Esophagus muscularis mucosa (tissue), 4 donors: ENCODE measurements around the gene NEDD9. TPM values are rescaled to one million over a fixed set of nuclear protein-coding genes. Genes with fewer than 3 reads are reported as not detected.

ENCODE experiments used
- DNase-seq: peaks from one replicate; pipeline ENCODE4 v3.0.0-alpha.2; 2017; ENCODE audit errors: extremely low spot score
- H3K27ac ChIP-seq, 4 donors: fragments of 200-600 bp; sonication (generic); replicated peaks in 1 of 4; 1 replicate in 3 of 4; 2 replicates in 1 of 4; pipeline ENCODE4 v1.5.1; 2016 to 2019; ENCODE audit warnings: mild to moderate bottlenecking in 1 of 4
- H3K27me3 ChIP-seq, 4 donors: fragments of 200-600 bp; sonication (generic); one replicate each; pipeline versions ENCODE4 v1.5.1 to v1.6.0; 2016 to 2019
- H3K36me3 ChIP-seq, 4 donors: fragments of 200-600 bp; sonication (generic); one replicate each; pipeline ENCODE4 v1.5.1; 2016 to 2019
- H3K4me1 ChIP-seq, 4 donors: fragments of 200-600 bp; sonication (generic); one replicate each; pipeline ENCODE4 v1.5.1; 2016 to 2019
- H3K4me3 ChIP-seq, 4 donors: fragments of 200-600 bp; sonication (generic); 1 replicate in 2 of 4; 2 replicates in 2 of 4; pipeline ENCODE4 v1.5.1; 2016 to 2019; ENCODE audit warnings: mild to moderate bottlenecking in 4 of 4, moderate library complexity in 1 of 4
- H3K9me3 ChIP-seq, 4 donors: fragments of 200-600 bp; sonication (generic); 1 replicate in 3 of 4; 2 replicates in 1 of 4; pipeline ENCODE4 v1.5.1; 2016 to 2019
- EP300 ChIP-seq: sonication (generic); formaldehyde crosslinking; IDR thresholded peaks from one replicate; pipeline ENCODE4 v1.6.1; 2017; ENCODE audit warnings: antibody characterized with exemption
- POLR2A ChIP-seq: fragments of 450-650 bp; IDR thresholded peaks from one replicate; pipeline ENCODE4 v1.6.1; 2017; ENCODE audit warnings: antibody characterized with exemption, moderate library complexity, mild to moderate bottlenecking, low read depth
- POLR2AphosphoS5 ChIP-seq, 2 donors: sonication (generic); formaldehyde crosslinking; IDR thresholded peaks; one replicate each; pipeline ENCODE4 v1.6.1; 2017; ENCODE audit warnings: antibody characterized with exemption in 2 of 2
- WGBS: methylation state at CpG from one replicate; pipeline ENCODE4 v1.1.5; 2018; 5-methylcytosine and 5-hydroxymethylcytosine counted together
- intact Hi-C: fragments of 100-400 bp; cut with DNase I; formaldehyde crosslinking; loops from one replicate; pipeline ENCODE4 v1.15.1; 2023
- total RNA-seq, 4 donors: library from RNA; depleted of rRNA; stranded (reverse); fragments of >200 nt; gene quantifications; one replicate each; pipeline versions ENCODE4 v1.1.0 to v1.2.1, GENCODE V29; 2016
- TF ChIP-seq, protein P1 (sequence below), 3 experiments: fragments of 200-600 bp in 2 of 3; fragments of 450-650 bp in 1 of 3; sonication (generic) in 2 of 3; IDR thresholded peaks; one replicate each; pipeline ENCODE4 v1.5.1; 2017 to 2019; ENCODE audit warnings: antibody characterized with exemption in 3 of 3, mild to moderate bottlenecking in 2 of 3, moderate library complexity in 1 of 3

The NEDD9 gene
- total RNA-seq, 4 donors from 2014 or later, result 18.3 to 47.2 (median 32.9) TPM

GRCh38 chr6:11187301-11187700, 45.2 kb downstream of the NEDD9 start:
- TF ChIP-seq, protein P1, sequence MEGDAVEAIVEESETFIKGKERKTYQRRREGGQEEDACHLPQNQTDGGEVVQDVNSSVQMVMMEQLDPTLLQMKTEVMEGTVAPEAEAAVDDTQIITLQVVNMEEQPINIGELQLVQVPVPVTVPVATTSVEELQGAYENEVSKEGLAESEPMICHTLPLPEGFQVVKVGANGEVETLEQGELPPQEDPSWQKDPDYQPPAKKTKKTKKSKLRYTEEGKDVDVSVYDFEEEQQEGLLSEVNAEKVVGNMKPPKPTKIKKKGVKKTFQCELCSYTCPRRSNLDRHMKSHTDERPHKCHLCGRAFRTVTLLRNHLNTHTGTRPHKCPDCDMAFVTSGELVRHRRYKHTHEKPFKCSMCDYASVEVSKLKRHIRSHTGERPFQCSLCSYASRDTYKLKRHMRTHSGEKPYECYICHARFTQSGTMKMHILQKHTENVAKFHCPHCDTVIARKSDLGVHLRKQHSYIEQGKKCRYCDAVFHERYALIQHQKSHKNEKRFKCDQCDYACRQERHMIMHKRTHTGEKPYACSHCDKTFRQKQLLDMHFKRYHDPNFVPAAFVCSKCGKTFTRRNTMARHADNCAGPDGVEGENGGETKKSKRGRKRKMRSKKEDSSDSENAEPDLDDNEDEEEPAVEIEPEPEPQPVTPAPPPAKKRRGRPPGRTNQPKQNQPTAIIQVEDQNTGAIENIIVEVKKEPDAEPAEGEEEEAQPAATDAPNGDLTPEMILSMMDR (IDR thresholded peaks at IDR 0.05), result no peak
- no peak for TF ChIP-seq POLR2A
- TF ChIP-seq EP300, result no peak
- no peak for TF ChIP-seq POLR2AphosphoS5 (IDR thresholded peaks at IDR 0.05)
- Histone ChIP-seq H3K4me3 (no peak overlapping the region), H3K27ac (no peak overlapping the region), H3K36me3 (peaks cover 33 to 97% (median 72%) of the 10 kb centered on the region in 4 donors), H3K4me1 (no peaks in the 10 kb centered on the region), H3K27me3 (no peaks in the 10 kb centered on the region), H3K9me3 (no peaks in the 10 kb centered on the region)
- peak; percentile 10 for DNase-seq
- 97% methylated on average over 6 of the region's 6 CpGs for WGBS
- intact Hi-C loops, result no loop called here

DNA sequence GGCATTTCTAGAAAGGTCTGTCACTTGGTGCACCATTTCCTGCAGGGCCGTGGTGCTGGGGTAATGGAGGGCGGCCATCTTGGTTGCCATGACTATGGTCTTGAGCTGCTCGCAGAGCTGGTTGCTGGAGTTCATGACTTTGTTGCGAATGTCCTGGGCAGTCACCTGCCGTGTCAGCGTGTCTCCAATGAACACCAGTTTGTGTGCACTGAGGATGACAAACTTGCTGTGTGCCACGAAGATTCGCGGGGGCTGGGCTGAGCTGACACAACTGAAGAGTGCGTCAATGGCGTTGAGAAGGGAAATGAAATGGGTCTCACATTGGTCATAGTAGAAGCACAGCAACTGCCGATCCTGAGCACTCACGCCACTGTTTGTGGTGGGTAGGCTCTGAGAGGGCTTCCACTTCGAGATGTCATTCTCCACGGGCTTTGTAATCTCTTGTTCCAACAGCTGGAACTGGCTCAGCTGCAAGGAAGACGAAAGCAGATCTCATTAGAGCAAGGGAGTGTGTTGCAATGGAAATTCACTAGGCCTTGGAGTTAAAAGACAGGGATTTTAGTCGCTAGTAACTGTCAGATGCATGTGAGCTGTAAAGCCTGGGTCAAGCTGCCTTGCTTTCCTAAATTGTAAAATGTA, 47.1 kb downstream of the NEDD9 start:
- no peaks in the 10 kb centered on the region for H3K9me3 ChIP-seq
- H3K36me3 ChIP-seq, result peaks cover 29 to 77% (median 52%) of the 10 kb centered on the region in 4 donors

DNA sequence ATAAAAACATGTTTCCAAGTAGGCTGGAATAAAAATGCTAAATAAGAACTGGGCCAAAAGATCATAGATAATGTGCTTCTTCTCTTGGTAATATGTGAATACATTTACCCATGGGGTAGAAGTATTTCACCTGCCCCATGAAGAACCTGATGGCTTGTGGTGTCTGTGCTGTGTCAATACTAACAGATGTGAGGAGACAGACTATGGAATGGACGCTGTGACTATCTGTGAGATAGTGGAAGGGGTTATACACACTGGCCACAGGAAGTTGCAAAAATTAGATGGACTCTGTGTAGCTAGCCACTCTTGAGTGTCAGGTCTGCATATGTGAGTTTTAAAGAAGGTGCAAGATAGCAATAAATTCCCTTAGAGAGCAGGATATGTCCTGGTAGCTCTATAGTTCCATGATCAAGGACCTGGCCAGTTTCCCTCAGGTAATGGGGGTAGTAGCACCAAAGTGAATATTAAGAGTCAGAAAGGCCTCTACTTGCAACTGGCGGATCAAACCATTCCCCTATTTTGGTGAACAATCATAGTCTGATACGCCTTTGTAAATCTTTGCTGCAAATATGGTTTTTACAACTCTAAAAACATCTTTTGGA, 48.6 kb downstream of the NEDD9 start:
- peak; percentile 42 for DNase-seq
- Histone ChIP-seq H3K36me3 (peaks cover 15 to 63% (median 38%) of the 10 kb centered on the region in 4 donors), H3K27me3 (no peaks in the 10 kb centered on the region), H3K4me1 (no peaks in the 10 kb centered on the region), H3K4me3 (no peak overlapping the region), H3K9me3 (no peaks in the 10 kb centered on the region), H3K27ac (no peak overlapping the region)
- TF ChIP-seq, protein P1 (IDR thresholded peaks at IDR 0.05), result no peak
- TF ChIP-seq POLR2A, result no peak
- 88% methylated on average over 3 of the region's 3 CpGs for WGBS
- intact Hi-C loops, result no loop called here

More for the DNA sequence above, 47.1 kb downstream of the NEDD9 start:
- 89% methylated on average over 17 of the region's 17 CpGs for WGBS
- no peak overlapping the region for H3K4me3 ChIP-seq
- intact Hi-C loops, result no loop called here
- peak; percentile 57 for DNase-seq
- H3K27ac ChIP-seq, result no peak overlapping the region
- TF ChIP-seq, protein P1 (IDR thresholded peaks at IDR 0.05), result no peak
- TF ChIP-seq POLR2AphosphoS5 (IDR thresholded peaks at IDR 0.05), result no peak
- H3K4me1 ChIP-seq, result no peaks in the 10 kb centered on the region
- H3K27me3 ChIP-seq, result no peaks in the 10 kb centered on the region

- Histone ChIP-seq H3K9me3 (no peaks in the 10 kb centered on the region), H3K4me3 (no peak overlapping the region), H3K27ac (no peak overlapping the region), H3K36me3 (peaks cover under 1 to 40% (median 21%) of the 10 kb centered on the region in 4 donors), H3K27me3 (no peaks in the 10 kb centered on the region), H3K4me1 (no peaks in the 10 kb centered on the region)
- intact Hi-C loops, result no loop called here
- TF ChIP-seq POLR2AphosphoS5 (IDR thresholded peaks at IDR 0.05), result no peak
- TF ChIP-seq, protein P1 (IDR thresholded peaks at IDR 0.05), result no peak
- no peak for DNase-seq
- 98% methylated on average over 3 of the region's 3 CpGs for WGBS
Observed at GRCh38 chr6:11181478-11182136, 50.9 kb downstream of the NEDD9 start.
